Hepatocyte (in vitro differentiated cells): ENCODE measurements around the gene WNT11.

Experiments used
- EZH2 ChIP-seq: fragments of 200-600 bp; sonication (generic); IDR thresholded peaks from 2 replicates; pipeline ENCODE4 v1.6.1; 2016; ENCODE audit warnings: antibody characterized with exemption, mild to moderate bottlenecking, borderline replicate concordance
- EZH2phosphoT487 ChIP-seq: fragments of 200-600 bp; sonication (generic); IDR thresholded peaks from one replicate; pipeline ENCODE4 v1.6.1; 2018; ENCODE audit warnings: antibody characterized with exemption, mild to moderate bottlenecking, low read depth, moderate library complexity; ENCODE audit not compliant: unreplicated experiment, severe bottlenecking
- TF ChIP-seq, protein P1 (sequence below): fragments of 200-600 bp; sonication (generic); IDR thresholded peaks from 2 replicates; pipeline ENCODE4 v1.5.1; 2016; ENCODE audit warnings: antibody characterized with exemption, mild to moderate bottlenecking; ENCODE audit not compliant: poor library complexity

GRCh38 chr11:76217653-76218160, 11.4 kb upstream of the WNT11 start:
- TF ChIP-seq, protein P1, sequence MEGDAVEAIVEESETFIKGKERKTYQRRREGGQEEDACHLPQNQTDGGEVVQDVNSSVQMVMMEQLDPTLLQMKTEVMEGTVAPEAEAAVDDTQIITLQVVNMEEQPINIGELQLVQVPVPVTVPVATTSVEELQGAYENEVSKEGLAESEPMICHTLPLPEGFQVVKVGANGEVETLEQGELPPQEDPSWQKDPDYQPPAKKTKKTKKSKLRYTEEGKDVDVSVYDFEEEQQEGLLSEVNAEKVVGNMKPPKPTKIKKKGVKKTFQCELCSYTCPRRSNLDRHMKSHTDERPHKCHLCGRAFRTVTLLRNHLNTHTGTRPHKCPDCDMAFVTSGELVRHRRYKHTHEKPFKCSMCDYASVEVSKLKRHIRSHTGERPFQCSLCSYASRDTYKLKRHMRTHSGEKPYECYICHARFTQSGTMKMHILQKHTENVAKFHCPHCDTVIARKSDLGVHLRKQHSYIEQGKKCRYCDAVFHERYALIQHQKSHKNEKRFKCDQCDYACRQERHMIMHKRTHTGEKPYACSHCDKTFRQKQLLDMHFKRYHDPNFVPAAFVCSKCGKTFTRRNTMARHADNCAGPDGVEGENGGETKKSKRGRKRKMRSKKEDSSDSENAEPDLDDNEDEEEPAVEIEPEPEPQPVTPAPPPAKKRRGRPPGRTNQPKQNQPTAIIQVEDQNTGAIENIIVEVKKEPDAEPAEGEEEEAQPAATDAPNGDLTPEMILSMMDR, result no peak
- TF ChIP-seq EZH2phosphoT487 (no peak), EZH2 (no peak)
